Activated naive CD4-positive, alpha-beta T cell treated with anti-CD3 and anti-CD28 coated beads, Interleukin-2, amount 50 U/mL, for 24 hours (primary cell): ENCODE results near the gene DHRS7B.
A peak's percentile ranks its signal among the peaks of the same experiment; 100 is the strongest.
"Not testable (repeated sequence)": the region's sequence is repeated elsewhere in the genome, so short reads cannot be mapped to it uniquely, and the experiment has no call there.

Experiments used
- H3K27ac Mint-ChIP-seq: one replicate; pipeline ENCODE4 v1.8.0; 2021; ENCODE audit warnings: mild to moderate bottlenecking, mixed read lengths
- H3K27me3 Mint-ChIP-seq: one replicate; pipeline ENCODE4 v1.8.0; 2021; ENCODE audit warnings: mixed read lengths
- H3K36me3 Mint-ChIP-seq: one replicate; pipeline ENCODE4 v1.8.0; 2021; ENCODE audit warnings: mixed read lengths
- H3K4me1 Mint-ChIP-seq: one replicate; pipeline ENCODE4 v1.8.0; 2021; ENCODE audit warnings: mixed read lengths
- H3K4me3 Mint-ChIP-seq: one replicate; pipeline ENCODE4 v1.8.0; 2021; ENCODE audit warnings: mild to moderate bottlenecking, mixed read lengths
- H3K9me3 Mint-ChIP-seq: one replicate; pipeline ENCODE4 v1.8.0; 2021; ENCODE audit warnings: mixed read lengths

Gene DHRS7B

GRCh38 chr17:21100636-21101035, 26.1 kb upstream of the DHRS7B start:
- Mint-ChIP-seq H3K9me3 (no peaks in the 10 kb centered on the region), H3K36me3 (no peaks in the 10 kb centered on the region), H3K4me3 (no peak overlapping the region), H3K27me3 (no peaks in the 10 kb centered on the region), H3K27ac (no peak overlapping the region), H3K4me1 (peaks cover 12% of the 10 kb centered on the region)

DNA sequence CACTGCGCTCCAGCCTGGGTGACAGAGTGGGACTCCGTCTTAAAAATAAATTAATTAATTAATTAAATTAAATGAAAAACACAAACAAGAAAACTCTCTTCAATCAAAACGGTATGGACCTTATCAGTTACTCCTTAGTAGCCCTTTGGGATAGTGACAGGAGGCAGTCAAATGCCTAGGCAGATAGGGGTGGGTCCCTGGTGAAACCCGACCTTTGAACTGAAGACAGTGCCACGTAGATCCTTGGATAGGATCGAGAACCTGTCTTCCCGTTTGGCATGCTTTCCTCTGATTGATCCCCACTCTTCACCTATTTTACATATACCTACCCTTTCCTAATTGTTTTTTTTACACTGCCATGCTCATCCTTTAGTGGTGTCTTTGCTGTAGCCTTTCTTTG, 22.2 kb upstream of the DHRS7B start:
- no peaks in the 10 kb centered on the region for H3K9me3 Mint-ChIP-seq
- H3K4me3 Mint-ChIP-seq, result no peak overlapping the region
- H3K27me3 Mint-ChIP-seq, result no peaks in the 10 kb centered on the region
- H3K4me1 Mint-ChIP-seq, result peaks cover 2% of the 10 kb centered on the region
- H3K27ac Mint-ChIP-seq, result no peak overlapping the region
- no peaks in the 10 kb centered on the region for H3K36me3 Mint-ChIP-seq

GRCh38 chr17:21105064-21105894, 21.5 kb upstream of the DHRS7B start:
- Mint-ChIP-seq H3K9me3 (no peaks in the 10 kb centered on the region), H3K27me3 (no peaks in the 10 kb centered on the region), H3K4me3 (no peak overlapping the region), H3K27ac (no peak overlapping the region), H3K4me1 (no peaks in the 10 kb centered on the region), H3K36me3 (no peaks in the 10 kb centered on the region)

DNA sequence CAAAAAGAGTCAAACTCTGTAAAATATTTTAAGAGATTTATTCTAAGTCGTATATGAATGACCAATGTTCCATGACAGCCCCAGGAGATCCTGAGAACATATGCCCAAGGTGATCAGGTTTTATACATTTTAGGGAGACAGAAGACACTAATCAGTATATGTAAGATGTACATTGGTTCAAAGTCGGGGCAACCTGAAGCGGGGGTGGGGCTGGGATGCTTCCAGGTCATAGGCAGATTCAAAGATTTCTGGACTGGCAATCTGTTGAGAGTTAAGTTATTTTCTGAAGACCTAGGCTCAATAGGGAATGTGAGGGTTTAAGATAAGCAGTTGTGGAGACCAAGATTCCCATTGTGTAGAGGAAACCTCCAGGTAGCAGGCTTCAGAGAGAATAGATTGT, 20.4 kb upstream of the DHRS7B start:
- H3K27ac Mint-ChIP-seq, result no peak overlapping the region
- no peaks in the 10 kb centered on the region for H3K4me1 Mint-ChIP-seq
- no peaks in the 10 kb centered on the region for H3K9me3 Mint-ChIP-seq
- H3K36me3 Mint-ChIP-seq, result no peaks in the 10 kb centered on the region
- H3K4me3 Mint-ChIP-seq, result no peak overlapping the region
- no peaks in the 10 kb centered on the region for H3K27me3 Mint-ChIP-seq

GRCh38 chr17:21107067-21107650, 19.6 kb upstream of the DHRS7B start:
- not testable (repeated sequence) for H3K27me3 Mint-ChIP-seq, H3K9me3 Mint-ChIP-seq, H3K4me1 Mint-ChIP-seq, H3K27ac Mint-ChIP-seq, H3K4me3 Mint-ChIP-seq, H3K36me3 Mint-ChIP-seq

- Mint-ChIP-seq H3K4me1 (no peaks in the 10 kb centered on the region), H3K4me3 (no peak overlapping the region), H3K27me3 (no peaks in the 10 kb centered on the region), H3K36me3 (no peaks in the 10 kb centered on the region), H3K9me3 (no peaks in the 10 kb centered on the region), H3K27ac (no peak overlapping the region)
Observed at GRCh38 chr17:21108651-21109050, 18.1 kb upstream of the DHRS7B start.

DNA sequence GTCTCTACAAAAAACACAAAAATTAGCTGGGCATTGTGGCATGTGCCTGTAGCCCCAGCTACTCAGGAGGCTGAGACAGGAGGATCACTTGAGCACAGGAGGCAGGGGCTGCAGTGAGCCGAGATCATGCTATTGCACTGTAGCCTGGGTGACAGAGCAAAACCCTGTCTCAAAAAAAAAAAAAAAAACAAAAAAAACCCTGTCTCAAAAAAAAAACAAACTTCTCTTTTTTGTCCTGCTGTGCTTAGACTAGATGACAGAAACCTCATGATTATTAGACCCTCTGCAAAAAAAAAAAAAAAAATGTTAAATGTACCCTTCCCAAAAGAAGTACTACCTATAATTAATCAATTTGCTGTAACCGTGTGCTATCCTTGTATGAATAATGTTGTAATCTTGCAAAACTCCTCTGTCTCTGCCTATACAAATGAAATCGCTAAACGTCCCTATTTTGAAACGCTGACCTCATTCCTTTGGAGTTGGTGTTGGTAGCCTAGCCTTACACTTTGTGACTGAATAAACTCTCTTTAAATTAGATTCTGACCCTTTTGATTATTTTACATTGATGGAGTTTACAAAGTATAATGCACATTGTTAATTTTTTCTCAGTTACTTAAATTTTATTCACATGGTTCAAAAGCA, 13.6 kb upstream of the DHRS7B start:
- Mint-ChIP-seq H3K4me1 (no peaks in the 10 kb centered on the region), H3K27ac (no peak overlapping the region), H3K27me3 (no peaks in the 10 kb centered on the region), H3K9me3 (no peaks in the 10 kb centered on the region), H3K36me3 (no peaks in the 10 kb centered on the region), H3K4me3 (no peak overlapping the region)

- no peak overlapping the region for H3K4me3 Mint-ChIP-seq
- no peaks in the 10 kb centered on the region for H3K36me3 Mint-ChIP-seq
- no peaks in the 10 kb centered on the region for H3K4me1 Mint-ChIP-seq
- no peaks in the 10 kb centered on the region for H3K27me3 Mint-ChIP-seq
- H3K27ac Mint-ChIP-seq, result no peak overlapping the region
- H3K9me3 Mint-ChIP-seq, result no peaks in the 10 kb centered on the region
Observed at GRCh38 chr17:21113716-21114115, 13.0 kb upstream of the DHRS7B start.

DNA sequence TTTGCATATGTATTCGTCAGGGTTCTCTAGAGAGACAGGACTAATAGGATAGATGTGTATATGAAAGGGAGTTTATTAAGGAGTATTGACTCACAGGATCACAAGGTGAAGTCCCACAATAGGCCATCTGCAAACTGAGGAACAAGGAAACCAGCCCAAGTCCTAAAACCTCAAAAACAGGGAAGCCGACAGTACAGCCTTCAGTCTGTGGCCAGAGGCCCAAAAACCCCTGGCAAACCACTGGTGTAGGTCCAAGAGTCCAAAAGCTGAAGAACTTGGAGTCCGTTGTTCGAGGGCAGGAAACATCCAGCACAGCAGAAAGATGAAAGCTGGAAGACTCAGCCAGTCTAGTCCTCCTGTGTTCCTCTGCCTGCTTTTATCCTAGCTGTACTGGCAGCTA, 12.0 kb upstream of the DHRS7B start:
- H3K9me3 Mint-ChIP-seq, H3K4me1 Mint-ChIP-seq: not testable (repeated sequence)

DNA sequence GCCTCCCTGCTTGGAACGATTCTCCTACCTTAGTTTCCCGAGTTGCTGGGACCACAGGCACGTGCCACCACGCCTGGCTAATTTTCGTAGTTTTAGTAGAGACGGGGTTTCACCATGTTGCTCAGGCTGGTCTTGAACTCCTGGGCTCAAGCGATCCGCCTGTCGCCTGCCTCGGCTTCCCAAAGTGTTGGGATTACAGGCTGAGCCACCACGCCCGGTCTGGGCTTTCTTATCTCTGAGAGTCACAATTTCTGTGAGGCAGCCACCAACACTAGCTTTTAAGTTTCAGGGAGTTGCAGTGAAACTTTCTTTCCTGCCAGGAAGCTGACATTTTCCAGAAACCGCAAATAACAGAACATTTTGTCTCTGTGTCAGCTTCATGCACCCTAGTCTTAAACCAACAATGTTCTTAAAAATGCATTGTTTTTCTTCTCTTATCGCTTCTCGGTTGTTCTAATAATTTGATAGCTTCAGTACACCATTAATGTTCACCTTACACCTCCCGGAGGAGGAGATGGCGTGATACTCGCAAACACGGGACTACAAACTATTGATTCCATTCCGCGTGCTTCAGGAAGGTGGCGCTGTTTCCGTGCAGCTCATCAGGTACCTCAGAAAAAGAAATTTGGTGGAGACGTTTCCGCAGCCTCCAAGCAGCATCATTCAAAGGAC, 7.4 kb upstream of the DHRS7B start:
- Mint-ChIP-seq H3K36me3 (no peaks in the 10 kb centered on the region), H3K27ac (no peak overlapping the region), H3K9me3 (no peaks in the 10 kb centered on the region), H3K27me3 (no peaks in the 10 kb centered on the region), H3K4me1 (peaks cover 9% of the 10 kb centered on the region), H3K4me3 (no peak overlapping the region)

More for the DNA sequence above, 12.0 kb upstream of the DHRS7B start:
- H3K27me3 Mint-ChIP-seq, H3K27ac Mint-ChIP-seq, H3K4me3 Mint-ChIP-seq, H3K36me3 Mint-ChIP-seq: not testable (repeated sequence)

DNA sequence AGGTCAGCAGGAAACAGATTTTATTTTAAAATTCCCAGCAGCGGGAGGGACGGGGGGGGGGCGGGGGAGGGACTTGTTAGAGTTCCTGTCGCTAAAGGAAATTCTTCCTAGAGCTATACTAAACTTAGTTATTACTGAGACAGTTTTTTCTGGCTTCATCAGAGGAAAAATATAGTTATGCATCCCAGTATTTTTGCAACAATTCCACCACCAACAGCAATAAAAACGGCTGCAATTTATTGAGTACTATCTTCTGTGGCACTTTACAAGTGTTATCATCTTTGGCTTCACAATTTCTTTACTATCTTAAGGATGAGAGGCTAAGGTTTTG, 6.9 kb upstream of the DHRS7B start:
- H3K27me3 Mint-ChIP-seq, result no peaks in the 10 kb centered on the region
- H3K36me3 Mint-ChIP-seq, result no peaks in the 10 kb centered on the region
- no peaks in the 10 kb centered on the region for H3K9me3 Mint-ChIP-seq
- H3K4me1 Mint-ChIP-seq, result peaks cover 11% of the 10 kb centered on the region
- peak overlapping the region; percentile 37 for H3K4me3 Mint-ChIP-seq
- H3K27ac Mint-ChIP-seq, result no peak overlapping the region

DNA sequence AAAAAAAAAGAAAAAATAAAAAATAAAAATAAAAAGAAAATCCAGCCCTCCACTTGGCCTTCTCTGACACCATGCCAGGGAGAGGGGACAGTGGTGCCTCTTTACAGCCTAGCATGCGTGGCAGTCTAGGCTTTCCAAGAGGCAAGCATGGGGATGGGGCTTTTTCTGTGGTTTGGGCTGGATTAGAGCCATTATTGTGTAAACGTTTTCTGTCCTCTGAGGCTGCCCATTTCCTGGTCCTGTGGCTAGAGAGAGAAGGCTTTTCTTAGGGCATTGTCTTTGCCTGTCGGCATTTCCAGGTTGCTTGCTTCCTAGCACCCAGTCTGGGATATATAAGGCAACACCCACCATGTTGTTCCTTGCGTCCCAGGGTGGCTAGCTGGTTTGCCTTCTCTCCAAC, 2.7 kb upstream of the DHRS7B start:
- Mint-ChIP-seq H3K27ac (no peak overlapping the region), H3K36me3 (no peaks in the 10 kb centered on the region), H3K4me1 (peaks cover 40% of the 10 kb centered on the region), H3K27me3 (no peaks in the 10 kb centered on the region), H3K9me3 (no peaks in the 10 kb centered on the region), H3K4me3 (no peak overlapping the region)

DNA sequence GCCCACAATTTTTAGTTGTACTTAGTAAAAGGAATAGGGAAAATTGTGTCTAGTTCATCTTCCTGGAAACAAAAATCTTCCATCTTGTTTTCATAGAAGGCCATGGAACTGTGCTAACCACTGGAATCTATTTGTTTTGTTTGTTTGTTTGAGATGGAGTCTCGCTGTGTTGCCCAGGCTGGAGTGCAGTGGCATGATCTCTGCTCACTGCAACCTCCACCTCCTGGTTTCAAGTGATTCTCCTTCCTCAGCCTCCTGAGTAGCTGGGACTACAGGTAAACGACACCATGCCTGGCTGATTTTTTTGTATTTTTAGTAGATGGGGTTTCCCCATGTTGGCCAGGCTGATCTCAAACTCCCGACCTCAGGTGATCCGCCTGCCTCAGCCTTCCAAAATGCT, 2.2 kb upstream of the DHRS7B start:
- H3K9me3 Mint-ChIP-seq, H3K36me3 Mint-ChIP-seq, H3K27me3 Mint-ChIP-seq, H3K4me3 Mint-ChIP-seq, H3K27ac Mint-ChIP-seq: not testable (repeated sequence)
- H3K4me1 Mint-ChIP-seq, result peaks cover 40% of the 10 kb centered on the region

DNA sequence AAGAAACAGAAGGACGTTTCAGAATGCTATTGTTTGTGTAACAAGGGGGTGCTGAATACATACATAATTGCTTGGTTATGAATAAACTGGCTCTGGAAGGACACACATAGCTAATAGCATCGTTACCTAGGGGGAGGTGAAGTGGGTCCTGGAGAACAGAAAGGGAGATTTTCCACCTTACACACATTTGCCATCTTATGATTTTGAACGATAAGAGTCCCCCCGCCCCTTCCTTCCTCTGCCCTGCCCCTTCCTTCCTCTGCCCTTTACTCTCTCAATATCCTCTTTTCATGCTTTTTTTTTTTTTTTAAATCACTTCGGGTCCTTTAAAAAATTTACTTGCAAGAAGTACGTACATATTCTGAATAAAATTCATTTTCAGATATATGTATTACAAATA, 902 bp upstream of the DHRS7B start:
- H3K36me3 Mint-ChIP-seq, result no peaks in the 10 kb centered on the region
- peak overlapping the region; percentile 93 for H3K27ac Mint-ChIP-seq
- H3K4me1 Mint-ChIP-seq, result peaks cover 35% of the 10 kb centered on the region
- H3K9me3 Mint-ChIP-seq, result no peaks in the 10 kb centered on the region
- no peaks in the 10 kb centered on the region for H3K27me3 Mint-ChIP-seq
- H3K4me3 Mint-ChIP-seq, result peak overlapping the region; percentile 97

DNA sequence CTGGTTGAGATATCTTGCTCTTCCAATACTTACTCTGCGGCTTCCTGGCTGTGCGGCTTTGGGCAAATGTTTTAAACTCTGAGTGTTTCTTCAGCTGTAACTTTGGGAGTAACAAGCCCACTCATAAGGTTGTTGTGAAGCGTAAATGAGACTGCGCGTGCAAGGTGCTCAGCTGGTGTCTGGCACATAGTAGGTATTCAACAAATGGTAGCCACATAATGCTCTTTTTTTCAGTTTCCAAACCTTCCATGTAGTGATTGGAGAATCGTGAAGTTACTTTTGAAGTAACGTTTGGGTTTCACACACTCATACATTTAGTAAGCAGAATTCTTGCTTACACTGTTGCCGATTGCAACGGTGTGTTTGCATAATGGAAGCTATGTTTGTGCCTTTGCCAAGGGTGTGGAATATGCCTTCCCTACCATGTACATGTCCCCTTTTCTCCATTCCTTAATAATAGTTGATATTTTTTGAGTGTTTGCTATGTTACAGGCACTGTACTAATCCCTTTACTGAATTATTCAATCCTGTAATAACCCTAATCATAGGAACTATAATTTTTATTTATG, 829 bp downstream of the DHRS7B start:
- Mint-ChIP-seq H3K36me3 (no peaks in the 10 kb centered on the region), H3K9me3 (no peaks in the 10 kb centered on the region), H3K27ac (peak overlapping the region; percentile 93), H3K27me3 (no peaks in the 10 kb centered on the region), H3K4me3 (peak overlapping the region; percentile 97), H3K4me1 (peaks cover 41% of the 10 kb centered on the region)
